Astrocyte (in vitro differentiated cells and primary cell): ENCODE measurements around the gene TUBG2. TPM values are rescaled to one million over a fixed set of nuclear protein-coding genes. Genes with fewer than 3 reads are reported as not detected.
A peak's percentile ranks its signal among the peaks of the same experiment; 100 is the strongest.

ENCODE experiments used
- DNase-seq: peaks from one replicate; pipeline ENCODE4 v3.0.0-alpha.2; 2010; ENCODE audit warnings: low read depth
- FAIRE-seq: peaks from 2 replicates; lab custom pipeline; 2011; peaks lifted over from hg19 to GRCh38; lab: Jason Lieb, UNC
- H2AFZ ChIP-seq: 2 replicates; pipeline ENCODE4 v1.6.0; 2012; ENCODE audit warnings: low read depth, low read length, inconsistent platforms
- H3K27ac ChIP-seq: 2 replicates; pipeline ENCODE4 v1.5.1; 2011; ENCODE audit warnings: low read depth, low read length, inconsistent platforms
- H3K27me3 ChIP-seq: 2 replicates; pipeline ENCODE4 v1.6.0; 2011; ENCODE audit warnings: low read length, inconsistent platforms; ENCODE audit not compliant: insufficient read depth
- H3K36me3 ChIP-seq: 2 replicates; pipeline ENCODE4 v1.5.1; 2011; ENCODE audit warnings: low read length, inconsistent platforms; ENCODE audit not compliant: insufficient read depth
- H3K4me1 ChIP-seq: 2 replicates; pipeline ENCODE4 v1.5.1; 2011; ENCODE audit warnings: low read length, inconsistent platforms; ENCODE audit not compliant: insufficient read depth
- H3K4me2 ChIP-seq: 2 replicates; pipeline ENCODE4 v1.6.0; 2012; ENCODE audit warnings: low read length, inconsistent platforms
- H3K4me3 ChIP-seq: 2 replicates; pipeline ENCODE4 v1.5.1; 2011; ENCODE audit warnings: low read depth, mild to moderate bottlenecking, low read length, inconsistent platforms; ENCODE audit not compliant: insufficient read depth
- H3K79me2 ChIP-seq: 2 replicates; pipeline ENCODE4 v1.6.0; 2012; ENCODE audit warnings: mild to moderate bottlenecking, low read length, inconsistent platforms; ENCODE audit not compliant: insufficient read depth
- H3K9ac ChIP-seq: 2 replicates; pipeline ENCODE4 v1.6.0; 2012; ENCODE audit warnings: mild to moderate bottlenecking, low read length, inconsistent platforms
- H3K9me3 ChIP-seq: 2 replicates; pipeline ENCODE4 v1.5.1; 2012; ENCODE audit warnings: low read depth, mild to moderate bottlenecking, low read length, inconsistent platforms; ENCODE audit not compliant: insufficient read depth
- H4K20me1 ChIP-seq: 2 replicates; pipeline ENCODE4 v1.6.0; 2012; ENCODE audit warnings: low read length, inconsistent platforms; ENCODE audit not compliant: insufficient read depth
- H3K27ac Mint-ChIP-seq: one replicate; pipeline ENCODE4 v1.8.0; 2021; ENCODE audit warnings: mild to moderate bottlenecking, mixed read lengths; ENCODE audit not compliant: unreplicated experiment
- H3K27me3 Mint-ChIP-seq: one replicate; pipeline ENCODE4 v1.8.0; 2021; ENCODE audit warnings: low read depth, mixed read lengths; ENCODE audit not compliant: unreplicated experiment
- H3K36me3 Mint-ChIP-seq: one replicate; pipeline ENCODE4 v1.8.0; 2021; ENCODE audit warnings: low read depth, mixed read lengths; ENCODE audit not compliant: unreplicated experiment
- H3K4me1 Mint-ChIP-seq: one replicate; pipeline ENCODE4 v1.8.0; 2021; ENCODE audit warnings: low read depth, mixed read lengths; ENCODE audit not compliant: unreplicated experiment
- H3K4me3 Mint-ChIP-seq: one replicate; pipeline ENCODE4 v1.8.0; 2021; ENCODE audit warnings: mild to moderate bottlenecking, moderate library complexity, mixed read lengths; ENCODE audit not compliant: unreplicated experiment
- H3K9me3 Mint-ChIP-seq: one replicate; pipeline ENCODE4 v1.8.0; 2021; ENCODE audit warnings: mild to moderate bottlenecking, mixed read lengths; ENCODE audit not compliant: unreplicated experiment
- CTCF ChIP-seq: IDR thresholded peaks from 2 replicates; pipeline ENCODE4 v1.5.1; 2011; ENCODE audit warnings: low read depth, mild to moderate bottlenecking, inconsistent platforms, low read length, moderate library complexity; ENCODE audit not compliant: insufficient read depth
- EZH2 ChIP-seq: IDR thresholded peaks from 2 replicates; pipeline ENCODE4 v1.6.1; 2012; ENCODE audit warnings: mild to moderate bottlenecking, low read length, inconsistent platforms; ENCODE audit not compliant: insufficient read depth
- total RNA-seq: library from RNA; stranded (reverse); gene quantifications from 2 replicates; pipeline ENCODE4 v1.2.1, GENCODE V29; 2021

Gene TUBG2
- total RNA-seq, 1 donor from 2014 or later, result 14.4 TPM

DNA sequence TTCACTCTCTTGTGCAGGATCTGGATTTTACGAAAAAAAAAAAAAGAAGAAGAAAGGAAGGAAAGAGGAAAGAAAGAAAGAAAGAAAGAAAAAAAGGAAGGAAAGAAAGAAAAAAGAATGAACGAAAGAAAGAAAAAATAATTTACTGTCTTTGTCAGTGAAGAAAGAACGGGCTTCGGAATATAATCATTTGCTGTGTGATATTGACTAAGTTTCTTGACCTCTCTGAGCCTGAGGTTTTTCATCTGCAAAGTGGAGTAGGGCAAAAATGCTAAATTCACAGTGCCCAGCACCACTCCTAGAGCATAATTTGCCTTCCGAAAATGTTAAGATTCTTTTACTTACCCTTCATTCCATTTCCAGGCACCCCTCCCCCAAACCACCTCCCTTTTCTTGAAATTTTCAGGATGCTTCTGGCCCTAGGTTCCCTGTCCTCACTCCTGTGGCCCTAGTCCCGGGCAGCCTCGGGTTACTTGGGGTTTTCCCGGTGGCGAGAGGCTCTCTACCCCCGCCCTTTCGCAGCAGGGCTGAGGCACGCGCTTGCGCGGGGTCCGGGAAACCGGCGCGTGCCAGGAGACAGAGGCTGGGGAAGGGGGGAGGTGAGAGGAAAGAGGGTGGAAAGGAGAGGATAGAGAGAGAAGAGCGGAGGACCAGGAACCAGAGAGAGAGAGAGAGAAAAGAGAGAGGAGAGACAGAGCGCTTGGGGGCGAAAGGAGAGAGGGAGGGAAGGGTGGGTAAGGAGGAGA, 23.1 kb downstream of the TUBG2 start, which contains the start of gene CNTNAP1:
TSS of gene CNTNAP1 (plus strand) at position 556 of the 746 bp plus-strand sequence. CDS start 299 bp downstream, outside the sequence.
- H3K27me3 ChIP-seq, result peaks cover 24% of the 10 kb centered on the region
- Mint-ChIP-seq H3K36me3 (peaks cover 4% of the 10 kb centered on the region), H3K4me1 (peaks cover 15% of the 10 kb centered on the region), H3K4me3 (peak within 1 kb of the TSS; percentile 85), H3K27ac (peak within 1 kb of the TSS; percentile 83), H3K9me3 (no peaks in the 10 kb centered on the region), H3K27me3 (peaks cover 9% of the 10 kb centered on the region)
- no peaks in the 10 kb centered on the region for H3K79me2 ChIP-seq
- peaks cover 42% of the 10 kb centered on the region for H3K4me1 ChIP-seq
- peaks cover 9% of the 10 kb centered on the region for H3K9me3 ChIP-seq
- peak; percentile 64 for DNase-seq
- peak within 1 kb of the TSS; percentile 81 for H2AFZ ChIP-seq
- H3K4me2 ChIP-seq, result peak within 1 kb of the TSS; percentile 92
- H3K4me3 ChIP-seq, result peak within 1 kb of the TSS; percentile 62
- peak within 1 kb of the TSS; percentile 64 for H3K9ac ChIP-seq
- no peak for FAIRE-seq
- H3K36me3 ChIP-seq, result no peaks in the 10 kb centered on the region
- TF ChIP-seq CTCF (no peak), EZH2 (no peak)
- H4K20me1 ChIP-seq, result peaks cover 12% of the 10 kb centered on the region
- no peak within 1 kb of the TSS for H3K27ac ChIP-seq

DNA sequence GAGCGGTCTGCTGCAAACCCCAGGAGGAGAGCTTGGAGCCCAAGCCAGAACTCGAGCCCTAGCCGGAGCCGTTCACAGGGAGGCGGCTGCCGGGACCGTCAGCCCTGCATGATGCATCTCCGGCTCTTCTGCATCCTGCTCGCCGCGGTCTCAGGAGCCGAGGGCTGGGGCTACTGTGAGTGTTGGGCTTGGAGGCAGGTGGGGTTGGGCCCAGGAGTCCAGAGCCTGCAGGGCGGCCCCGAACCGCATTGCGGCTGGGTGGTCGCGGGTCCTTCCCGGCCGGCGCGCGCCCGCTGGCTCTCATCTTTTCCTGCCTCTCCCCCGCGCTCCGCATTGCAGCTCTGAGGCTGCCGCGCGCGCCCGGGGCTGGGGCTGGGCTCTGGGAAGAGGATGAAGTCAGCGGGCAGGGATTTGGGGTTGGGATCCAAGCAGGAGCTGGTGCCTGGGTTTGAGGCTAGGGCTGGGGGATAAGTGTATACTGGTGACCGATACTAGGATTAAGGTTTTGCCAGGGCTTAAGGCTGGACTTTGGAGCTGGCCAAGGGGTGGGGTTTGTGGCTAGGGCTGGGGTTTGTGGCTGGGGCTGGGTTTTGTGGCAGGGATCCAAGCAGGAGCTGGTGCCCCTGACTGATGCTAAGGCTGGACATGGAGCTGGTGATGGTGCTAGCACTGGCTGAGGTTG, 23.8 kb downstream of the TUBG2 start:
- H3K9me3 ChIP-seq, result peaks cover 9% of the 10 kb centered on the region
- H3K4me1 ChIP-seq, result peaks cover 35% of the 10 kb centered on the region
- H4K20me1 ChIP-seq, result peaks cover 12% of the 10 kb centered on the region
- peaks cover 29% of the 10 kb centered on the region for H3K27me3 ChIP-seq
- Mint-ChIP-seq H3K4me3 (peak overlapping the region; percentile 85), H3K36me3 (peaks cover 6% of the 10 kb centered on the region), H3K27me3 (peaks cover 9% of the 10 kb centered on the region), H3K9me3 (no peaks in the 10 kb centered on the region), H3K4me1 (peaks cover 15% of the 10 kb centered on the region), H3K27ac (peak overlapping the region; percentile 69)
- H3K27ac ChIP-seq, result no peak overlapping the region
- TF ChIP-seq CTCF (no peak), EZH2 (no peak)
- no peaks in the 10 kb centered on the region for H3K79me2 ChIP-seq
- H3K4me2 ChIP-seq, result peak overlapping the region; percentile 92
- peak overlapping the region; percentile 64 for H3K9ac ChIP-seq
- no peak for FAIRE-seq
- DNase-seq, result peak; percentile 55
- H3K4me3 ChIP-seq, result peak overlapping the region; percentile 62
- no peaks in the 10 kb centered on the region for H3K36me3 ChIP-seq
- peak overlapping the region; percentile 81 for H2AFZ ChIP-seq
